ENCODE data around the gene RXFP1.

DNA sequence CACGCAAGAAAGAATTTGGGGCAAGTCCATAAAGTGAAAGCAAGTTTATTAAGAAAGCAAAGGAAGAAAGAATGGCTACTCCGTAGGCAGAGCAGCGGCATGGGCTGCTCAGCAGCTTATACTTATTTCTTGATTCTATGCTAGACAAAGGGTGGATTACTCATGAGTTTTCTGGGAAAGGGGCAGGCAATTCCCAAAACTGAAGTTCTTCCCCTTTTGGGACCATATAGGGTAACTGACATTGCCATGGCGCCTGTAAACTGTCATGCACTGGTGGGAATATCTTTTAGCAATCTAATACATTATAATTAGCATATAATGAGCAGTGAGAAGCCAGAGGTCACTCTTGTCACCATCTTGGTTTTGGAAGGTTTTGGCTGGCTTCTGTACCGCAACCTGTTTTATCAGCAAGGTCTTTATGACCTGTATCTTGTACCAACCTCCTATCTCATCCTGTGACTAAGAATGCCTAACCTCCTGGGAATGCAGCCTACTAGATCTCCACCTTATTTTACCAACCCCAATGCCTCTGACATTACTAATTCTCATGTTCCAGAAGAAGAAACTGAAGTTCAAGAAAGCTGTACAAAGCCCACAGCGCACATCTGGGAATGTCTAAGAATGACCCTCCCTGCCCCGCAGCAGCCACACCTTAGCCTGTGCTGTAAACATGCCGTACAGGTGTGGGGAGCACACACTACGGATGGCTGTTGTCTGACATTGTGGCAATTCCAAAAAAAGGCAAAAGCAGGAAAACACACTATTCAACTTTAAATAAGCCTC lies 18.6 kb downstream of the RXFP1 start:
- TF ChIP-seq IRF3 (IDR thresholded peaks at IDR 0.05; ENCODE audit: low read depth, low read length) (no peak), JUND (IDR thresholded peaks at IDR 0.05) (no peak), SMC3 (IDR thresholded peaks at IDR 0.05; ENCODE audit: low read depth, low read length) (no peak), RFX5 (IDR thresholded peaks at IDR 0.05; ENCODE audit: low read length) (no peak), POLR2AphosphoS5 (IDR thresholded peaks at IDR 0.05; ENCODE audit: low read depth, low read length) (no peak), EP300 (IDR thresholded peaks at IDR 0.05; ENCODE audit: borderline replicate concordance in 1 of 2, low read depth in 1 of 2, low read length in 1 of 2) (no peak)
- TF ChIP-seq, protein P1, sequence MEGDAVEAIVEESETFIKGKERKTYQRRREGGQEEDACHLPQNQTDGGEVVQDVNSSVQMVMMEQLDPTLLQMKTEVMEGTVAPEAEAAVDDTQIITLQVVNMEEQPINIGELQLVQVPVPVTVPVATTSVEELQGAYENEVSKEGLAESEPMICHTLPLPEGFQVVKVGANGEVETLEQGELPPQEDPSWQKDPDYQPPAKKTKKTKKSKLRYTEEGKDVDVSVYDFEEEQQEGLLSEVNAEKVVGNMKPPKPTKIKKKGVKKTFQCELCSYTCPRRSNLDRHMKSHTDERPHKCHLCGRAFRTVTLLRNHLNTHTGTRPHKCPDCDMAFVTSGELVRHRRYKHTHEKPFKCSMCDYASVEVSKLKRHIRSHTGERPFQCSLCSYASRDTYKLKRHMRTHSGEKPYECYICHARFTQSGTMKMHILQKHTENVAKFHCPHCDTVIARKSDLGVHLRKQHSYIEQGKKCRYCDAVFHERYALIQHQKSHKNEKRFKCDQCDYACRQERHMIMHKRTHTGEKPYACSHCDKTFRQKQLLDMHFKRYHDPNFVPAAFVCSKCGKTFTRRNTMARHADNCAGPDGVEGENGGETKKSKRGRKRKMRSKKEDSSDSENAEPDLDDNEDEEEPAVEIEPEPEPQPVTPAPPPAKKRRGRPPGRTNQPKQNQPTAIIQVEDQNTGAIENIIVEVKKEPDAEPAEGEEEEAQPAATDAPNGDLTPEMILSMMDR (IDR thresholded peaks at IDR 0.05) = no peak
- TF ChIP-seq, protein P2, sequence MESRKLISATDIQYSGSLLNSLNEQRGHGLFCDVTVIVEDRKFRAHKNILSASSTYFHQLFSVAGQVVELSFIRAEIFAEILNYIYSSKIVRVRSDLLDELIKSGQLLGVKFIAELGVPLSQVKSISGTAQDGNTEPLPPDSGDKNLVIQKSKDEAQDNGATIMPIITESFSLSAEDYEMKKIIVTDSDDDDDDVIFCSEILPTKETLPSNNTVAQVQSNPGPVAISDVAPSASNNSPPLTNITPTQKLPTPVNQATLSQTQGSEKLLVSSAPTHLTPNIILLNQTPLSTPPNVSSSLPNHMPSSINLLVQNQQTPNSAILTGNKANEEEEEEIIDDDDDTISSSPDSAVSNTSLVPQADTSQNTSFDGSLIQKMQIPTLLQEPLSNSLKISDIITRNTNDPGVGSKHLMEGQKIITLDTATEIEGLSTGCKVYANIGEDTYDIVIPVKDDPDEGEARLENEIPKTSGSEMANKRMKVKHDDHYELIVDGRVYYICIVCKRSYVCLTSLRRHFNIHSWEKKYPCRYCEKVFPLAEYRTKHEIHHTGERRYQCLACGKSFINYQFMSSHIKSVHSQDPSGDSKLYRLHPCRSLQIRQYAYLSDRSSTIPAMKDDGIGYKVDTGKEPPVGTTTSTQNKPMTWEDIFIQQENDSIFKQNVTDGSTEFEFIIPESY (IDR thresholded peaks at IDR 0.05; ENCODE audit: borderline replicate concordance, low read depth) = no peak
- TF ChIP-seq, protein P3, sequence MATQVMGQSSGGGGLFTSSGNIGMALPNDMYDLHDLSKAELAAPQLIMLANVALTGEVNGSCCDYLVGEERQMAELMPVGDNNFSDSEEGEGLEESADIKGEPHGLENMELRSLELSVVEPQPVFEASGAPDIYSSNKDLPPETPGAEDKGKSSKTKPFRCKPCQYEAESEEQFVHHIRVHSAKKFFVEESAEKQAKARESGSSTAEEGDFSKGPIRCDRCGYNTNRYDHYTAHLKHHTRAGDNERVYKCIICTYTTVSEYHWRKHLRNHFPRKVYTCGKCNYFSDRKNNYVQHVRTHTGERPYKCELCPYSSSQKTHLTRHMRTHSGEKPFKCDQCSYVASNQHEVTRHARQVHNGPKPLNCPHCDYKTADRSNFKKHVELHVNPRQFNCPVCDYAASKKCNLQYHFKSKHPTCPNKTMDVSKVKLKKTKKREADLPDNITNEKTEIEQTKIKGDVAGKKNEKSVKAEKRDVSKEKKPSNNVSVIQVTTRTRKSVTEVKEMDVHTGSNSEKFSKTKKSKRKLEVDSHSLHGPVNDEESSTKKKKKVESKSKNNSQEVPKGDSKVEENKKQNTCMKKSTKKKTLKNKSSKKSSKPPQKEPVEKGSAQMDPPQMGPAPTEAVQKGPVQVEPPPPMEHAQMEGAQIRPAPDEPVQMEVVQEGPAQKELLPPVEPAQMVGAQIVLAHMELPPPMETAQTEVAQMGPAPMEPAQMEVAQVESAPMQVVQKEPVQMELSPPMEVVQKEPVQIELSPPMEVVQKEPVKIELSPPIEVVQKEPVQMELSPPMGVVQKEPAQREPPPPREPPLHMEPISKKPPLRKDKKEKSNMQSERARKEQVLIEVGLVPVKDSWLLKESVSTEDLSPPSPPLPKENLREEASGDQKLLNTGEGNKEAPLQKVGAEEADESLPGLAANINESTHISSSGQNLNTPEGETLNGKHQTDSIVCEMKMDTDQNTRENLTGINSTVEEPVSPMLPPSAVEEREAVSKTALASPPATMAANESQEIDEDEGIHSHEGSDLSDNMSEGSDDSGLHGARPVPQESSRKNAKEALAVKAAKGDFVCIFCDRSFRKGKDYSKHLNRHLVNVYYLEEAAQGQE (IDR thresholded peaks at IDR 0.05; ENCODE audit: low read depth, low read length) = no peak

Measured in SK-N-SH (cell line).